Kidney (tissue), 14 donors: ENCODE measurements around the gene MUL1. TPM values are rescaled to one million over a fixed set of nuclear protein-coding genes. Genes with fewer than 3 reads are reported as not detected.

Experiments used
- DNase-seq, 5 donors: peaks; one replicate each; pipeline ENCODE4 v3.0.0-alpha.2; 2013 to 2020
- FAIRE-seq: peaks from 2 replicates; lab custom pipeline; 2012; peaks lifted over from hg19 to GRCh38; lab: Jason Lieb, UNC
- H3K27ac ChIP-seq, 2 donors: one replicate each; pipeline ENCODE4 v1.7.0; 2013; ENCODE audit warnings: low read depth in 2 of 2, low read length in 2 of 2, inconsistent platforms in 1 of 2
- H3K27me3 ChIP-seq: one replicate; pipeline ENCODE4 v1.7.1; 2013; ENCODE audit warnings: low read length, inconsistent platforms; ENCODE audit not compliant: control insufficient read depth, insufficient read depth
- H3K36me3 ChIP-seq, 3 donors: one replicate each; pipeline versions ENCODE4 v1.7.0 to v1.7.1; 2013; ENCODE audit warnings: low read length in 3 of 3, control low read depth in 1 of 3, inconsistent platforms in 1 of 3; ENCODE audit not compliant: insufficient read depth in 3 of 3, control insufficient read depth in 2 of 3
- H3K4me1 ChIP-seq, 3 donors: one replicate each; pipeline versions ENCODE4 v1.7.0 to v1.7.1; 2013; ENCODE audit warnings: low read length in 3 of 3, inconsistent platforms in 1 of 3, low read depth in 1 of 3; ENCODE audit not compliant: control insufficient read depth in 2 of 3, insufficient read depth in 2 of 3
- H3K4me3 ChIP-seq, 3 donors: one replicate each; pipeline versions ENCODE4 v1.7.0 to v1.8.1; 2013; ENCODE audit warnings: low read length in 3 of 3, control low read depth in 1 of 3, inconsistent platforms in 1 of 3
- H3K9ac ChIP-seq, 3 donors: one replicate each; pipeline versions ENCODE4 v1.7.0 to v1.7.1; 2013; ENCODE audit warnings: low read length in 3 of 3, control low read depth in 1 of 3, inconsistent platforms in 1 of 3
- H3K9me3 ChIP-seq, 3 donors: one replicate each; pipeline versions ENCODE4 v1.7.0 to v1.7.1; 2013; ENCODE audit warnings: low read length in 3 of 3, control low read depth in 1 of 3, inconsistent platforms in 1 of 3; ENCODE audit not compliant: control insufficient read depth in 2 of 3, insufficient read depth in 1 of 3
- intact Hi-C: fragments of 100-400 bp; cut with DNase I; formaldehyde crosslinking; loops from one replicate; pipeline ENCODE4 v1.11.1; 2022
- polyA plus RNA-seq: library from polyadenylated mRNA; stranded (reverse); fragments of 350-450 nt; fragmentation: Illumina TruSeq; extraction: RNeasy Lipid Tissue Mini Kit (QIAGEN cat#74804); gene quantifications from one replicate; pipeline ENCODE4 v1.2.3, GENCODE V29; 2014; ENCODE audit warnings: low read depth, low replicate concordance; ENCODE audit not compliant: insufficient read depth
- total RNA-seq: library from RNA; stranded (reverse); fragmentation: NEBNext Ultra II Directional; extraction: Animal tissue kit (Norgen Biotek cat#: 25700); gene quantifications from one replicate; pipeline ENCODE4 v1.2.1, GENCODE V29; 2021
- TF ChIP-seq, protein P1 (sequence below): IDR thresholded peaks from 3 replicates; pipeline ENCODE4 v1.5.1; 2012; ENCODE audit warnings: mild to moderate bottlenecking, moderate library complexity, borderline replicate concordance; ENCODE audit not compliant: insufficient read depth; ENCODE audit errors: extremely low read depth
- donor health status: control.
- donor health status: control.
- donor health status: control.
- donor health status: control.
- donor health status: control.
- donor health status: DM: yes; HTN: yes; CAD: no.
- donor health status: Normal renal cell carcinoma (clear cell type).

MUL1 gene
- total and polyA plus RNA-seq, 2 donors from 2014 or later = 33.0 to 40.0 TPM

- TF ChIP-seq, protein P1, sequence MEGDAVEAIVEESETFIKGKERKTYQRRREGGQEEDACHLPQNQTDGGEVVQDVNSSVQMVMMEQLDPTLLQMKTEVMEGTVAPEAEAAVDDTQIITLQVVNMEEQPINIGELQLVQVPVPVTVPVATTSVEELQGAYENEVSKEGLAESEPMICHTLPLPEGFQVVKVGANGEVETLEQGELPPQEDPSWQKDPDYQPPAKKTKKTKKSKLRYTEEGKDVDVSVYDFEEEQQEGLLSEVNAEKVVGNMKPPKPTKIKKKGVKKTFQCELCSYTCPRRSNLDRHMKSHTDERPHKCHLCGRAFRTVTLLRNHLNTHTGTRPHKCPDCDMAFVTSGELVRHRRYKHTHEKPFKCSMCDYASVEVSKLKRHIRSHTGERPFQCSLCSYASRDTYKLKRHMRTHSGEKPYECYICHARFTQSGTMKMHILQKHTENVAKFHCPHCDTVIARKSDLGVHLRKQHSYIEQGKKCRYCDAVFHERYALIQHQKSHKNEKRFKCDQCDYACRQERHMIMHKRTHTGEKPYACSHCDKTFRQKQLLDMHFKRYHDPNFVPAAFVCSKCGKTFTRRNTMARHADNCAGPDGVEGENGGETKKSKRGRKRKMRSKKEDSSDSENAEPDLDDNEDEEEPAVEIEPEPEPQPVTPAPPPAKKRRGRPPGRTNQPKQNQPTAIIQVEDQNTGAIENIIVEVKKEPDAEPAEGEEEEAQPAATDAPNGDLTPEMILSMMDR = no peak
- Histone ChIP-seq H3K9me3 (no peaks in the 10 kb centered on the region), H3K4me3 (peak overlapping the region in 1 of 3 donors; percentile 9), H3K9ac (no peak overlapping the region), H3K27ac (peak overlapping the region in 1 of 2 donors; percentile 48), H3K36me3 (no peaks in the 10 kb centered on the region), H3K4me1 (peaks cover 11 to 43% (median 30%) of the 10 kb centered on the region in 3 donors), H3K27me3 (no peaks in the 10 kb centered on the region)
- DNase-seq (no peak), FAIRE-seq (no peak)
- intact Hi-C loops = no loop called here
Measured at GRCh38 chr1:20473894-20474293, 34.1 kb downstream of the MUL1 start.

- Histone ChIP-seq H3K4me3 (peak overlapping the region; percentile 9 to 32 (median 12)), H3K9ac (no peak overlapping the region), H3K27me3 (no peaks in the 10 kb centered on the region), H3K27ac (peak overlapping the region; percentile 1 to 10), H3K4me1 (peaks cover 5 to 35% (median 24%) of the 10 kb centered on the region in 3 donors), H3K9me3 (no peaks in the 10 kb centered on the region), H3K36me3 (no peaks in the 10 kb centered on the region)
- intact Hi-C loops = no loop called here
- DNase-seq (peak; percentile 87 to 91 (median 89)), FAIRE-seq (no peak)
- TF ChIP-seq, protein P1 = no peak
Measured at GRCh38 chr1:20472860-20473711, 34.9 kb downstream of the MUL1 start.

DNA sequence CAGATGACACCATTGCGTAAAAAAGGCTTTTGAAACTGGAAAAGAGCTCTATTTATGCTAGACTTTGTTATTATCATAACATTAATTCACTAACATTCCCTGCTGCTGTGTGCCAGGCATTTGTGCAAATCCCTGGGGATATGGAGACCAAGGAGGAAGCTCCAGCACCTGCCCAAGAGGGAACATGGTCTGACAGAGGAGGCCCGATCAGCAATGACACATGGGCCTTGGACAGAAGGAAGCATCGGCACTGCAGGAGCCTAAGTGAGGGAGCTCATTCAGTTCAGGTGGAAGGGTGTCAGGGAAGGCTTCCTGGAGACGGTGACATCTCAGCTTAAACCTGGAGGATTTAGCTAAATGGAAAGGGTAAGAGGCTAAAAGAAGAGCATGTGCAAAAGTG is 35.8 kb downstream of the MUL1 start:
- Histone ChIP-seq H3K4me1 (peaks cover 4 to 29% (median 19%) of the 10 kb centered on the region in 3 donors), H3K9me3 (no peaks in the 10 kb centered on the region), H3K36me3 (no peaks in the 10 kb centered on the region), H3K27ac (no peak overlapping the region), H3K9ac (no peak overlapping the region), H3K4me3 (no peak overlapping the region), H3K27me3 (no peaks in the 10 kb centered on the region)
- FAIRE-seq (no peak), DNase-seq (no peak)
- TF ChIP-seq, protein P1 = no peak
- intact Hi-C loops = no loop called here
